Esophagus (tissue), 2 donors: Measurements from ENCODE around the gene DTNB. TPM values are rescaled to one million over a fixed set of nuclear protein-coding genes. Genes with fewer than 3 reads are reported as not detected.

ENCODE experiments used
- H3K27ac ChIP-seq, 2 donors: one replicate each; pipeline ENCODE4 v1.5.1; 2013; ENCODE audit warnings: low read depth in 2 of 2, mild to moderate bottlenecking in 2 of 2, inconsistent platforms in 1 of 2, low read length in 1 of 2, moderate library complexity in 1 of 2
- H3K27me3 ChIP-seq, 2 donors: one replicate each; pipeline ENCODE4 v1.6.1; 2013; ENCODE audit warnings: low read length in 2 of 2, control low read depth in 1 of 2, mild to moderate bottlenecking in 1 of 2; ENCODE audit not compliant: insufficient read depth in 2 of 2, control insufficient read depth in 1 of 2
- H3K36me3 ChIP-seq, 2 donors: one replicate each; pipeline ENCODE4 v1.6.1; 2013; ENCODE audit warnings: low read length in 1 of 2; ENCODE audit not compliant: control insufficient read depth in 2 of 2, insufficient read depth in 2 of 2
- H3K4me1 ChIP-seq, 2 donors: one replicate each; pipeline ENCODE4 v1.6.1; 2013; ENCODE audit warnings: low read length in 1 of 2; ENCODE audit not compliant: control insufficient read depth in 2 of 2, insufficient read depth in 2 of 2
- H3K4me3 ChIP-seq, 2 donors: one replicate each; pipeline ENCODE4 v1.5.1; 2013; ENCODE audit warnings: low read length in 2 of 2, mild to moderate bottlenecking in 2 of 2, low read depth in 1 of 2, moderate library complexity in 1 of 2
- H3K9me3 ChIP-seq, 2 donors: one replicate each; pipeline ENCODE4 v1.6.1; 2013; ENCODE audit warnings: mild to moderate bottlenecking in 2 of 2, low read depth in 1 of 2, low read length in 1 of 2, moderate library complexity in 1 of 2; ENCODE audit not compliant: control insufficient read depth in 2 of 2, insufficient read depth in 1 of 2
- WGBS, 2 donors: extraction: QIAGEN DNeasy Blood & Tissue Kit; methylation state at CpG; one replicate each; pipeline ENCODE4 v1.1.7; 2013; 5-methylcytosine and 5-hydroxymethylcytosine counted together
- polyA plus RNA-seq, 2 donors: library from polyadenylated mRNA; stranded (reverse); fragments of 200-250 nt; gene quantifications; one replicate each; pipeline ENCODE4 v1.2.3, GENCODE V29; 2013
- donor health status: healthy with polysubstance abuse.
- donor health status: Bipolar disorder and iron deficiency.

The DTNB gene
- polyA plus RNA-seq, 2 donors = 7.9 to 13.9 TPM

DNA sequence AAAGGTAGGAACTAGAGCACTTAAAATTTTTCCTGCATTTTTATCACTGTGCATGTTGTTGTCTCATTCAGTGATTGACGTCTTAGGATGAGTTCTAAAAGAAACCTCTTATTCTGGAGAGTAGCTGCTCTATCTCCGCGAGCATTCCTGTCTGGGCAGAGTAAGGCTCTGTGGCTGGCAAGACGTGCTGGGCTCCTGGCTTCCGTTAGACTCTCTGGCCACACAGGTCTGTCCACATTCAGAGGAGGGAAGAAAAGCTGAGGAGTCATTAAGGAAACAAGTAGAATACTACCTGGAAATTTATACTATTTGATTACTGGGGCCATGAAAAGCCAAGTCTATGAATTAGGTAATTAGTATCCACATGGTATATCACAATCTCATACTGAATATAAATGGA lies 193.6 kb downstream of the DTNB start:
- Histone ChIP-seq H3K4me3 (no peak overlapping the region), H3K27me3 (no peaks in the 10 kb centered on the region), H3K4me1 (no peaks in the 10 kb centered on the region), H3K36me3 (peaks cover 0 to 3% of the 10 kb centered on the region in 2 donors), H3K27ac (no peak overlapping the region), H3K9me3 (no peaks in the 10 kb centered on the region)
- 70 to 74% methylated on average over 5 of the region's 5 CpGs for WGBS, 2 donors

DNA sequence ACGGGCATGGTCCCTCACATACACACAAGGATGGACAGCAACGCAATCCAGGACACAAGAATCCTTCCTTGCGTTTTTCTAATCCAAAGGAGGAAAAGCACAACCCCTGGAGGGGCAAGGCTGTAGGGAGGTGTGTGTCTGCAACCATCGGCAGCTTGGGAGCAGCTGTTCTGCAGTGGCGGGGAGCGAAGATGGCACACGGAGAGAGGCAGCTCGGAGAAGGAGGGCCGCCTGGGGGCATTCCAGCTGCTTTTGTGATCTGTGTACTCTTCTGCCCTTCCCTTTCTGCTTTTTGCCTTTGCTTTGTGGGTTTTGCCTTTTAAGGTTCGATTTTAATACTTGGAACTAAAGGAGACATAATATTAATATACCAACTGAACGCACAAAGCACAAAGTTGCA lies 194.6 kb downstream of the DTNB start:
- Histone ChIP-seq H3K27me3 (no peaks in the 10 kb centered on the region), H3K36me3 (peaks cover 0 to 3% of the 10 kb centered on the region in 2 donors), H3K4me3 (no peak overlapping the region), H3K9me3 (no peaks in the 10 kb centered on the region), H3K4me1 (peaks cover 0 to under 1% of the 10 kb centered on the region in 2 donors), H3K27ac (no peak overlapping the region)
- 89 to 92% methylated on average over 11 of the region's 11 CpGs for WGBS, 2 donors

DNA sequence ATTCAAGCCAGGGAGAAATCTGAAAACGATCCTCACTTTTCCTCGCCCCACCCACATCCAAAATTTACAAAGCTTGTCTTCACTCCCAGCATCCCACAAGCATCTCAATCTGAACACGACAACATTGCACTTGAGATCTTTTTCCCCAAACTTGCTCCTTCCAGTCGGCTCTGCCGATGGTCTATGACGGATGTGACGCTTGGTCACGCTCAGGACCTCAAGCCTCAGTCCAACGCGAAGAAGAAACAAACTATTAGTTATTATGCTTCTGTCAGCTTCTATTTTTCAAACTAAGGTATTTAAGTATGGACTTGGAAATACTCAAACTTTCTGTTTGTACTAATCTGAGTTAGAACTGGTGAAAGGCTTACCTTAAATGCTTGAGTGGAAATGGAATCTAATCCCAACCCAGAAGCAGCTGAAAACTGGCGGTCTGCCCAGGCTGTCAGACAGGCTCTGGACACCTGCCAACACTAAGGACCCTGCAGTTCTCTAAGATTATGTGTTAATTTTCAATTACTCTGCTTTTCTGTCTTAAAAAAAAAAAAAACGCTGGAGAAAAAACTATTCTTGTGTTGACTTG lies 199.5 kb downstream of the DTNB start:
- H3K27me3 ChIP-seq = no peaks in the 10 kb centered on the region
- H3K9me3 ChIP-seq = no peaks in the 10 kb centered on the region
- no peak overlapping the region for H3K4me3 ChIP-seq
- H3K4me1 ChIP-seq = peaks cover 0 to 4% of the 10 kb centered on the region in 2 donors
- peaks cover 0 to 3% of the 10 kb centered on the region in 2 donors for H3K36me3 ChIP-seq
- WGBS, 2 donors = 46 to 50% methylated on average over 12 of the region's 12 CpGs
- no peak overlapping the region for H3K27ac ChIP-seq

DNA sequence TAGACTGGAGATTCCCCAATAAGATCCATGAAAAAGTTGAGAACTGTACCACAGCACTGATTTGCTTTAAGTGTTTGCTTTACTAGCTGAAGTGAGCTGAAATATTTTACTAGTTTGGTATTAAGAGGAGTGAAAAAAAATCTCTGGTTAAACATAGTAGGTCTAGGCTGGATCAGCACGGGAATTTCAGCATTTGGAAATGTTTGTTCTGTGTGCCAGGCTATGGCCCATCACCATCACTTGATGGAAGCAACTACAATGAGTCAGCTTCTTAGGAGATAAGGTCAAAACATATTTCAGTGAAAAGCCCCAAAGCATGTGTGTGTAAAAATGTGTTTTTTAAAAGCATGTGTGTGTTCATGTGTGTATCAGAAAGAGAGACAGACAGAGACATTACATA lies 200.2 kb downstream of the DTNB start:
- no peaks in the 10 kb centered on the region for H3K27me3 ChIP-seq
- no peak overlapping the region for H3K27ac ChIP-seq

DNA sequence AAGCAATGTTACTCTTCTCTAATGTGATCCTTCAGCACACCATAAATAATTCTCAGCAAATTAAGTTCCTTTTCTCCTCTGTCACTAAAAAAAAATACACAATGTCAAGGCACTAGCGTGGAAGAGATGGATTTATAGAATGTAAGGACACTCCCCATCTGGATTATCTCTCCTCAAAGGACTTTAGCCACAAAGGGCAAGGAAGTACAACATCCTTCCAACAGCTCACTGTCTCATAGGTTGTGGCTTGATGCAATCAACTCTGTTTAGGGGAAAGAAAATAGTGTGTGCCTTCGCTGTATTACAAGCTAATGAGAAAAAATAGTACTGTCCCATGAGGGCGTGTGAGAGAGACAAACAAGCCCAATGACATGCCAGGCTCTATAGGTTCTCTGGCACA lies 202.6 kb downstream of the DTNB start:
- Histone ChIP-seq H3K36me3 (peaks cover 0 to 3% of the 10 kb centered on the region in 2 donors), H3K27ac (no peak overlapping the region), H3K9me3 (no peaks in the 10 kb centered on the region), H3K4me1 (peaks cover 0 to 4% of the 10 kb centered on the region in 2 donors), H3K27me3 (no peaks in the 10 kb centered on the region), H3K4me3 (no peak overlapping the region)
- WGBS, 2 donors = 85 to 87% methylated on average over 3 of the region's 3 CpGs

More for the DNA sequence above, 200.2 kb downstream of the DTNB start:
- peaks cover 0 to 4% of the 10 kb centered on the region in 2 donors for H3K4me1 ChIP-seq
- no peak overlapping the region for H3K4me3 ChIP-seq
- no peaks in the 10 kb centered on the region for H3K9me3 ChIP-seq
- peaks cover 0 to 3% of the 10 kb centered on the region in 2 donors for H3K36me3 ChIP-seq
- WGBS, 2 donors = 34 to 49% methylated on average over 1 of the region's 1 CpG

DNA sequence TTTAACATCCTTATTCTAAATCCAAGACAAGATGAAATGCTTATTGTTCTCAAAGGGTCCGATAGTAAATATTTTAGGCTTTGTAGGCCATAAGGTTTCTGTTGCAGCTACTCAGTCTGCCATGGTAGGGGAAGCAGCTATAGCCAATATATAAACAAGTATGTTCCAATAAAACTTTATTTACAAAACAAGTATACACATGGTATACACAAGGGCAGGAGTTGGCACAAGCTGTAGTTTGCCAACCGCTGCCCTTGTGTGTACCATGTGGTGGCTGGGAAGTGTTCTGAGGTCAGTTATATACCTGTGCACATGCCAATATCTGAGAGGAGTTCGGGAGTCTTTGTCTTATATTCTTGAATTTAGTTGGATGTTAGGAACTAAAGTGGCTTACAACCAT lies 205.6 kb downstream of the DTNB start:
- no peak overlapping the region for H3K4me3 ChIP-seq
- H3K27ac ChIP-seq = no peak overlapping the region
- WGBS, 2 donors = 92 to 94% methylated on average over 3 of the region's 3 CpGs
- H3K36me3 ChIP-seq = no peaks in the 10 kb centered on the region
- no peaks in the 10 kb centered on the region for H3K9me3 ChIP-seq
- H3K4me1 ChIP-seq = no peaks in the 10 kb centered on the region
- H3K27me3 ChIP-seq = no peaks in the 10 kb centered on the region

DNA sequence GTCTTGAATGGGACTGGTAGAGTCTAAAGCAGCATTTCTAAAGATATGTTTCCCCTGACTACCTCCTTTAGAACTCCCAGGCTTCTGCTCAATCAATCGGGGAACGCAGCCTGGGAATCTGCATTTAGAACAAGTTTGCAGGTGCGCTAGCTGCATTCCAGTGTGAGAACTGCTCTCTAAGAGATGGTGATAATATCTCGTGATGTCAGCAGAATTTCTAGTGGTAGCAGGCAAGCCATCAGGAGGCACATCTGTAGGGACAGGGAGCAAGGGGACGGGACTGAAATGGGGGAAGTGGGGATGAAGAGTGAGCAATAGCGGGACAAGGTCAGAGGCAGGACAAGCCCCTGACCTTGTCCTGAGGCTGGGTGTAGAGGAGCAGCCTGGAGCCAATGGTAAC lies 211.4 kb downstream of the DTNB start:
- no peaks in the 10 kb centered on the region for H3K9me3 ChIP-seq
- WGBS, 2 donors = 96 to 97% methylated on average over 6 of the region's 6 CpGs
- H3K36me3 ChIP-seq = no peaks in the 10 kb centered on the region
- H3K4me1 ChIP-seq = no peaks in the 10 kb centered on the region
- H3K4me3 ChIP-seq = no peak overlapping the region
- H3K27me3 ChIP-seq = no peaks in the 10 kb centered on the region
- no peak overlapping the region for H3K27ac ChIP-seq

DNA sequence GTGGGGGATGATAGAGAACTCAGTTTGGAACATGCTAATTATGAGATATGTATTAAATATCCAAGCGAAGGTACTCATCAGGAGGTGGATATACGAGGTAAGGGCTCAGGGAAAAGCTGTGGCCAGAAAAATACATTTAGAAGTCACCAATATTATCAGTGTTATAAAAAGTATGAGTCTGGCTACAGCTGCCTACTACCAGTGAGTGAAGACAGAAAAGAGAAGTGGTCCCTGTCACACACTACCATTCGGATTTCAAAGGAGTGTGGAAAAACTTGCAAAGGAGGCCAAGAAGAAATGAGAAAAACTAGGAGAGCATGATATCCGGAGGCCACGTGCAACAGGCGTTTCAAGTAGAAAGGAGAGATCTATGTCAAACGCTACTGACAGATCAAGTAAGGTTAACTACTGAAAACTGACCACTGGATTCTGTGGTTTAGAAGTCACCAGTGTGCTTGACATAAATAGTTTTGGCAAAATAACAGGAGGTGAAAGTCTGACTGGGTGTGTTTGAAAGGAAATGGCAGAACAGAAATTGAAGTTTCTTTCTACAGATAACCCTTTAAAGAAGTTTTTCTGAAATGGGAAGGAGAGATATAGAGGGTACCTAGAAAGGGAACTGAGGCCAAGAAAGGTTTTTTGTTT lies 213.0 kb downstream of the DTNB start:
- no peaks in the 10 kb centered on the region for H3K4me1 ChIP-seq
- no peaks in the 10 kb centered on the region for H3K9me3 ChIP-seq
- 89 to 92% methylated on average over 7 of the region's 7 CpGs for WGBS, 2 donors
- H3K27ac ChIP-seq = no peak overlapping the region
- H3K4me3 ChIP-seq = no peak overlapping the region
- H3K36me3 ChIP-seq = no peaks in the 10 kb centered on the region
- no peaks in the 10 kb centered on the region for H3K27me3 ChIP-seq

DNA sequence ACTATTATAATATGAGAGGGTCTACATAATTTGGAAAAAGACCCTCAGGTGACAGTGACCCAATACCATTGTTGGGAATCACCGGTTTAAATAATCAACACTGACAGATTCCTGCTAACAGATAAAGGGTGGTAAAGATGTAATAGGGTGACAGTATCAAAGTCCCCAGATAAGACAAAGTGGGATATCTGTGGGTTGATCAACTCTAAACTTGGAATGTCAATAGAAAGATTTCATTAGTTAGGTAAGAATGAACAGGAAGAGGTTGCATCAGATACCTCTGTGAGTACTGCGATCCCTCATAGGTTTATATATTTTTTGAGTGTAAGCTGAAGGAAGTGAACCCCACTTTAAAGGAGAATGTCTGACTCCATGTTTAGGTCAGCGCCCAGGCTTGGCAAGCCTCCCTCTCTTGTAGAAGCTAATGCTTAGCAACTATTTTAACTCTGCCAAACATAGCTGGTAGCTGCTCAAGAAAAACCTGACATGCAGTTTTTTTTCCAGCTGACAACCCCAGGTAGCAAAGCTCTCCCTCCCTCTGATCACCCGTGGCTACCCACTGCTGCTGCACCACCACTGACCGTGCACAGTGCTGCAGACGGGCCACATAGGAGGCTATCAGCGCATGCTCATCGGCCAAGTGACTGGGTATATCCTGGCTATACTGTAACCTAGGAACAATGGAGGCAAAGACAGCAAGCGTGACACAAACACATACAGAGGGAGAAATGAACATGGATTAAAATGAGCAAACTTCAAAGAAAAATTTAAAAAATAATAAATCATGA lies 218.4 kb downstream of the DTNB start:
- Histone ChIP-seq H3K27me3 (no peaks in the 10 kb centered on the region), H3K27ac (no peak overlapping the region), H3K4me3 (no peak overlapping the region), H3K4me1 (no peaks in the 10 kb centered on the region), H3K36me3 (no peaks in the 10 kb centered on the region), H3K9me3 (no peaks in the 10 kb centered on the region)
- 87 to 89% methylated on average over 9 of the region's 9 CpGs for WGBS, 2 donors
